Measurements from ENCODE around the gene PDE9A. TPM values are rescaled to one million over a fixed set of nuclear protein-coding genes. Genes with fewer than 3 reads are reported as not detected.

The PDE9A gene
- total and polyA plus RNA-seq, 8 donors, result 1.2 to 14.4 (median 5.0) TPM

GRCh38 chr21:42722808-42723473 lies 69.5 kb downstream of the PDE9A start:
- Histone ChIP-seq H3K36me3 (no peaks in the 10 kb centered on the region), H3K4me1 (peaks cover 0 to 2% (median 0%) of the 10 kb centered on the region in 3 donors), H3K9me3 (no peaks in the 10 kb centered on the region), H3K4me3 (no peak overlapping the region), H3K27me3 (no peaks in the 10 kb centered on the region), H3K27ac (no peak overlapping the region)
- intact Hi-C loops (cut with DNase I), result no loop called here
- ATAC-seq (no peak), DNase-seq (no peak), FAIRE-seq (no peak)
- 62 to 72% methylated on average over 10 of the region's 10 CpGs for WGBS, 2 donors
- no peak for TF ChIP-seq CTCF (IDR thresholded peaks at IDR 0.05)

GRCh38 chr21:42724226-42724920 lies 71.0 kb downstream of the PDE9A start:
- peaks cover 0 to 2% (median 0%) of the 10 kb centered on the region in 3 donors for H3K4me1 ChIP-seq
- 70 to 77% methylated on average over 12 of the region's 12 CpGs for WGBS, 2 donors
- ATAC-seq, result peak in 3 of 4 donors; percentile 33 to 38 (median 37)
- intact Hi-C loops (cut with DNase I), result no loop called here
- FAIRE-seq, result no peak
- H3K27ac ChIP-seq, result no peak overlapping the region
- no peak for DNase-seq
- H3K36me3 ChIP-seq, result no peaks in the 10 kb centered on the region
- H3K27me3 ChIP-seq, result no peaks in the 10 kb centered on the region
- TF ChIP-seq CTCF (IDR thresholded peaks at IDR 0.05), result no peak
- no peaks in the 10 kb centered on the region for H3K9me3 ChIP-seq
- H3K4me3 ChIP-seq, result no peak overlapping the region

GRCh38 chr21:42725416-42725930 lies 72.1 kb downstream of the PDE9A start:
- Histone ChIP-seq H3K27ac (no peak overlapping the region), H3K36me3 (no peaks in the 10 kb centered on the region), H3K9me3 (no peaks in the 10 kb centered on the region), H3K27me3 (no peaks in the 10 kb centered on the region), H3K4me1 (peaks cover 0 to 2% (median 0%) of the 10 kb centered on the region in 3 donors), H3K4me3 (no peak overlapping the region)
- TF ChIP-seq CTCF (IDR thresholded peaks at IDR 0.05), result no peak
- FAIRE-seq (no peak), ATAC-seq (no peak), DNase-seq (no peak)
- WGBS, 2 donors, result 82 to 91% methylated on average over 15 of the region's 15 CpGs
- intact Hi-C loops (cut with DNase I), result no loop called here

- Histone ChIP-seq H3K36me3 (no peaks in the 10 kb centered on the region), H3K9me3 (no peaks in the 10 kb centered on the region), H3K27ac (peak overlapping the region; percentile 4 to 56 (median 44)), H3K27me3 (no peaks in the 10 kb centered on the region), H3K4me3 (no peak overlapping the region), H3K4me1 (peaks cover 2 to 13% (median 5%) of the 10 kb centered on the region in 3 donors)
- ATAC-seq, result peak; percentile 60 to 75 (median 64)
- 71 to 75% methylated on average over 19 of the region's 19 CpGs for WGBS, 2 donors
- TF ChIP-seq CTCF (IDR thresholded peaks at IDR 0.05), result no peak
- intact Hi-C loops (cut with DNase I), result no loop called here
- no peak for FAIRE-seq
- peak in 2 of 6 donors; percentile 47 to 60 for DNase-seq
Measured at GRCh38 chr21:42731264-42732032, 78.0 kb downstream of the PDE9A start.

All from pancreas (tissue), 10 donors.